AG09319 (cell line): ENCODE results near the gene POLE.

Experiments used
- DNase-seq: peaks from one replicate; pipeline ENCODE4 v3.0.0-alpha.2; 2010; ENCODE audit warnings: low read depth; ENCODE audit errors: extremely low read depth
- CTCF ChIP-seq: IDR thresholded peaks from 2 replicates; pipeline ENCODE4 v1.5.1; 2011; ENCODE audit warnings: low read depth, mild to moderate bottlenecking, inconsistent platforms, low read length, moderate library complexity

The POLE gene

GRCh38 chr12:132647858-132648257, 39.3 kb downstream of the POLE start:
- no peak for DNase-seq
- TF ChIP-seq CTCF: no peak

GRCh38 chr12:132646850-132647249, 40.3 kb downstream of the POLE start:
- no peak for DNase-seq
- TF ChIP-seq CTCF: no peak

- DNase-seq: no peak
- TF ChIP-seq CTCF: no peak
These were observed 44.0 kb downstream of the POLE start for GRCh38 chr12:132642846-132643835.

- TF ChIP-seq CTCF: no peak
- no peak for DNase-seq
These were observed 45.1 kb downstream of the POLE start for GRCh38 chr12:132641811-132642650.

- no peak for TF ChIP-seq CTCF
- DNase-seq: no peak
These were observed 46.2 kb downstream of the POLE start for GRCh38 chr12:132640936-132641335.

- DNase-seq: no peak
- no peak for TF ChIP-seq CTCF
These were observed 47.1 kb downstream of the POLE start for GRCh38 chr12:132639956-132640520.
